Transverse colon (tissue), 4 donors: ENCODE measurements around the gene CNTN1.

Source experiments
- POLR2AphosphoS5 ChIP-seq, 3 donors: sonication (generic); formaldehyde crosslinking; IDR thresholded peaks; one replicate each; pipeline ENCODE4 v1.6.1; 2016; ENCODE audit warnings: antibody characterized with exemption in 3 of 3
- TF ChIP-seq, protein P1 (sequence below), 5 experiments: fragments of 200-600 bp in 3 of 5; fragments of 450-650 bp in 2 of 5; sonication (generic) in 3 of 5; IDR thresholded peaks; 1 replicate in 2 of 5; 2 replicates in 3 of 5; pipeline ENCODE4 v1.5.1; 2016 to 2017; ENCODE audit warnings: antibody characterized with exemption in 5 of 5, inconsistent platforms in 3 of 5, mild to moderate bottlenecking in 2 of 5, moderate library complexity in 1 of 5

DNA sequence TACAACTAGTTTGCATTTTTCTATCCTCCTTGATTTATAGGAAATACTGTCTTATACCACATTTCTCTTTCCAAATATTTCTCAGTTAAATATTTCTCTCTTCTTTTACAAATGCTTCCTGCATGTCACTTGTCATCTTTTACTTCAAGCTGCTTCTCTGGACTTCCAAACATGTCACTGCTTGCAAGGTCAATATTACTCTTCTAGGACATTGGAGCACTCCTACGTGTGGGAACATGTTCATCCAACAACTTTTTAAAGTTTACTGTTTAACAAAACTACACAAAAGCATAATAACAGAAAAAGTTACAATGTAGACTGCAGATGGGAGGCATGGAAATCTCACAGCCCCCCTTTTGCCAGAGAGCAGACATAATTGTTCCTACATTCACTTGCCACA is 28.5 kb upstream of the CNTN1 start:
- no peak for TF ChIP-seq POLR2AphosphoS5 (IDR thresholded peaks at IDR 0.05)
- TF ChIP-seq, protein P1, sequence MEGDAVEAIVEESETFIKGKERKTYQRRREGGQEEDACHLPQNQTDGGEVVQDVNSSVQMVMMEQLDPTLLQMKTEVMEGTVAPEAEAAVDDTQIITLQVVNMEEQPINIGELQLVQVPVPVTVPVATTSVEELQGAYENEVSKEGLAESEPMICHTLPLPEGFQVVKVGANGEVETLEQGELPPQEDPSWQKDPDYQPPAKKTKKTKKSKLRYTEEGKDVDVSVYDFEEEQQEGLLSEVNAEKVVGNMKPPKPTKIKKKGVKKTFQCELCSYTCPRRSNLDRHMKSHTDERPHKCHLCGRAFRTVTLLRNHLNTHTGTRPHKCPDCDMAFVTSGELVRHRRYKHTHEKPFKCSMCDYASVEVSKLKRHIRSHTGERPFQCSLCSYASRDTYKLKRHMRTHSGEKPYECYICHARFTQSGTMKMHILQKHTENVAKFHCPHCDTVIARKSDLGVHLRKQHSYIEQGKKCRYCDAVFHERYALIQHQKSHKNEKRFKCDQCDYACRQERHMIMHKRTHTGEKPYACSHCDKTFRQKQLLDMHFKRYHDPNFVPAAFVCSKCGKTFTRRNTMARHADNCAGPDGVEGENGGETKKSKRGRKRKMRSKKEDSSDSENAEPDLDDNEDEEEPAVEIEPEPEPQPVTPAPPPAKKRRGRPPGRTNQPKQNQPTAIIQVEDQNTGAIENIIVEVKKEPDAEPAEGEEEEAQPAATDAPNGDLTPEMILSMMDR (IDR thresholded peaks at IDR 0.05): no peak
